Thoracic aorta (tissue), 2 donors: ENCODE measurements around the gene SETBP1. TPM values are rescaled to one million over a fixed set of nuclear protein-coding genes. Genes with fewer than 3 reads are reported as not detected.

Experiments
- ATAC-seq: fragments of 150-250 bp; one replicate; pipeline ENCODE4 v1.8.0; 2017; ENCODE audit warnings: low read depth; ENCODE audit not compliant: insufficient number of reproducible peaks, low FRiP score
- DNase-seq: peaks from one replicate; pipeline ENCODE4 v3.0.0-alpha.2; 2020; ENCODE audit warnings: low spot score
- H3K27ac ChIP-seq, 2 donors: fragments of 200-600 bp; sonication (generic); 1 replicate in 1 of 2; 2 replicates in 1 of 2; pipeline ENCODE4 v1.5.1; 2016; ENCODE audit warnings: mild to moderate bottlenecking in 2 of 2, moderate library complexity in 2 of 2
- H3K27me3 ChIP-seq: fragments of 200-600 bp; sonication (generic); replicated peaks from 2 replicates; pipeline ENCODE4 v1.6.0; 2016; ENCODE audit warnings: mild to moderate bottlenecking; ENCODE audit not compliant: insufficient read depth
- H3K36me3 ChIP-seq: fragments of 200-600 bp; sonication (generic); one replicate; pipeline ENCODE4 v1.5.1; 2016
- H3K4me1 ChIP-seq, 2 donors: fragments of 200-600 bp; sonication (generic); 1 replicate in 1 of 2; 2 replicates in 1 of 2; pipeline versions ENCODE4 v1.5.1 to v1.6.0; 2016; ENCODE audit warnings: low read depth in 2 of 2, mild to moderate bottlenecking in 1 of 2; ENCODE audit not compliant: control insufficient read depth in 1 of 2
- H3K4me3 ChIP-seq: fragments of 200-600 bp; sonication (generic); 2 replicates; pipeline ENCODE4 v1.5.1; 2016; ENCODE audit warnings: mild to moderate bottlenecking
- H3K9me3 ChIP-seq: fragments of 200-600 bp; sonication (generic); 2 replicates; pipeline ENCODE4 v1.5.1; 2016
- total RNA-seq, 2 donors: library from RNA; depleted of rRNA; stranded (reverse); fragments of >200 nt; gene quantifications; one replicate each; pipeline versions ENCODE4 v1.1.0 to v1.2.3, GENCODE V29; 2016
- TF ChIP-seq, protein P1 (sequence below): fragments of 200-600 bp; sonication (generic); IDR thresholded peaks from one replicate; pipeline ENCODE4 v1.5.1; 2019; ENCODE audit warnings: antibody characterized with exemption

SETBP1 gene
- total RNA-seq, 2 donors from 2014 or later = 39.3 to 50.2 TPM

DNA sequence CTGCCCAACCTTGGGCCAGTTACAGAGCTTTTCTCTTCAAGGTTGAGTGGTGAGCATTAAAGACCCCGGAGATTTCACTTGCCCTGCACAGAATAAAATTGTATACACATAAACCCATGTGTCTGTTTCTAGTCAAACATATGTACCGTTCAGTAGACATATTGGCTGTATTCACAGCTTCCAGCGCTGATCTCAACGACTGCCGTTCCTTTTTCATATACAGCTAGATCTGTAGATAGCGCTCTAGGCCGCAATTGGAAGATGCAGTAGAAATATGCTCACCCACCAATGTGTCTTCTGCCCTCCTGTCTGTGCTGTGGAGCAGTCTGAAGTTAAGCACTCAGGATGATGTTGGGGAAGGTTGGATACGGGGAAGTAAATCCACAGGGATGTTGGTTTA, 317.7 kb downstream of the SETBP1 start:
- Histone ChIP-seq H3K36me3 (no peaks in the 10 kb centered on the region), H3K27me3 (no peaks in the 10 kb centered on the region), H3K27ac (no peak overlapping the region), H3K9me3 (no peaks in the 10 kb centered on the region), H3K4me1 (peaks cover 0 to 3% of the 10 kb centered on the region in 2 donors), H3K4me3 (no peak overlapping the region)
- TF ChIP-seq, protein P1, sequence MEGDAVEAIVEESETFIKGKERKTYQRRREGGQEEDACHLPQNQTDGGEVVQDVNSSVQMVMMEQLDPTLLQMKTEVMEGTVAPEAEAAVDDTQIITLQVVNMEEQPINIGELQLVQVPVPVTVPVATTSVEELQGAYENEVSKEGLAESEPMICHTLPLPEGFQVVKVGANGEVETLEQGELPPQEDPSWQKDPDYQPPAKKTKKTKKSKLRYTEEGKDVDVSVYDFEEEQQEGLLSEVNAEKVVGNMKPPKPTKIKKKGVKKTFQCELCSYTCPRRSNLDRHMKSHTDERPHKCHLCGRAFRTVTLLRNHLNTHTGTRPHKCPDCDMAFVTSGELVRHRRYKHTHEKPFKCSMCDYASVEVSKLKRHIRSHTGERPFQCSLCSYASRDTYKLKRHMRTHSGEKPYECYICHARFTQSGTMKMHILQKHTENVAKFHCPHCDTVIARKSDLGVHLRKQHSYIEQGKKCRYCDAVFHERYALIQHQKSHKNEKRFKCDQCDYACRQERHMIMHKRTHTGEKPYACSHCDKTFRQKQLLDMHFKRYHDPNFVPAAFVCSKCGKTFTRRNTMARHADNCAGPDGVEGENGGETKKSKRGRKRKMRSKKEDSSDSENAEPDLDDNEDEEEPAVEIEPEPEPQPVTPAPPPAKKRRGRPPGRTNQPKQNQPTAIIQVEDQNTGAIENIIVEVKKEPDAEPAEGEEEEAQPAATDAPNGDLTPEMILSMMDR = no peak
- ATAC-seq (no peak), DNase-seq (no peak)

DNA sequence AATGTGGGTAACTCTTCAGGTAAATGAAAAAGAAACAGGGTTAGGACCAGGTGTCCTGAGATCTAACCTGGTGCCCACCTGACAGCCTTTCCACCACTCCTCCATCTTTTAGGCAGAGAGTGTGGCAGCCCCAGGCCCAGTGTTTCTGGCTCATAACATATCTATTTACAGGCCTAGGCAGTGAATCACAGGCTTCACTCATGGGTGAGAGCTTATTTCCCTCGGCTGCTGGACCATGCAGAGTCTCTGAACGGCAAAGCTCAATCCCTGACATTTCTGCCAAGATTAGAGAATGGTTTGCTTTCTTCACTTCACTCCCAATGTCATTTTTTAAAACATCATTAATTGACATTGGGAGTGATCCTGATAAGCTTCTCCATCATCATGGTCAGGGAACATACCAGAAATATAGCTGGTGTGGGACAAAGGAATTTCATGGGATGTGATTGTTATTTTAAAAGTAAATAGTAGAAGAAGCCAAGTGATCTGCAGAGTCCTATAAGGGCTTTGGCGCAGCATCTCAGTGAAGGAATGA, 323.9 kb downstream of the SETBP1 start:
- TF ChIP-seq, protein P1 = no peak
- no peaks in the 10 kb centered on the region for H3K27me3 ChIP-seq
- no peaks in the 10 kb centered on the region for H3K9me3 ChIP-seq
- H3K4me3 ChIP-seq = no peak overlapping the region
- no peaks in the 10 kb centered on the region for H3K36me3 ChIP-seq
- peaks cover 0 to 3% of the 10 kb centered on the region in 2 donors for H3K4me1 ChIP-seq
- ATAC-seq (no peak), DNase-seq (no peak)
- no peak overlapping the region for H3K27ac ChIP-seq

DNA sequence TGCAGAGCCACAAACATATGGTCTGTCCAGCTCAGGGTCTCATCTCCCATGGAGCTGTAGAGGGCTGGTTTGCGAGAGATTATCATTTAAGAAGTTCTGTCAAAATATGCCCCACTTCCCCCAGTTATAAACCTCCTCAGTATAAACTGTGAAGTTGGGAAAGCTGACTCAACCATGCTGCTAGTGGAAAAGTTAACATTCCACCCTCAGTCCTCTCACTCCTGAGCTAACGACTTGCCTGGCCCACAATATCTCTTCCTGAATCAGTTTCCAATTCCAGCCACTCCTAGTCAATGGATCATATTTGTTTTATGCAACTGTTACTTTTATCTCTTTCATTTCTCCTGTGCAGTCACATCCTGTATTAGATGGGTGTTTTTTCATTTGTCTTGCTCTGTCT, 326.2 kb downstream of the SETBP1 start:
- TF ChIP-seq, protein P1 = no peak
- no peak for ATAC-seq
- no peaks in the 10 kb centered on the region for H3K36me3 ChIP-seq
- H3K9me3 ChIP-seq = no peaks in the 10 kb centered on the region
- H3K27ac ChIP-seq = no peak overlapping the region
- no peak for DNase-seq
- H3K4me1 ChIP-seq = peaks cover 0 to 3% of the 10 kb centered on the region in 2 donors
- H3K4me3 ChIP-seq = no peak overlapping the region
- no peaks in the 10 kb centered on the region for H3K27me3 ChIP-seq

DNA sequence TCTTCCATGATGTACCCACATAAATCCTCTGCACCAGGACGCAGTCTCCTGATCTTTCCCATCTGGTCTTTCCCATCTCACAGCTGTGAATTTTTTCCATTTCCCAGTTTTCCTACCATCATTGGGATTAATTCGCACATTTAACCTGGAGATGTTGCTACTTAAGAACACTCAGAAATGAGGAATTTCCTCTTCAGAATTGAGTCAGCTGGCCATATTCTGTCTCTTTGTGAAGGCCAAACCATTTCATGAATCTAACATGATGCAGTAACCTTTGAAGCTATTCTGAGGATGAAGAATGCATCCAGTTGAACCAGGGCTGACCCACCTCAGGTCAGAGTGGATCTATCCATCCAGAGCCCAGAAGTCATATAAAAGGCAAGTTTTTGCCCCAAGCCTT, 326.8 kb downstream of the SETBP1 start:
- ATAC-seq (no peak), DNase-seq (no peak)
- Histone ChIP-seq H3K9me3 (no peaks in the 10 kb centered on the region), H3K36me3 (no peaks in the 10 kb centered on the region), H3K4me1 (peaks cover under 1% of the 10 kb centered on the region in 2 donors), H3K4me3 (no peak overlapping the region), H3K27me3 (no peaks in the 10 kb centered on the region), H3K27ac (no peak overlapping the region)
- TF ChIP-seq, protein P1 = no peak

DNA sequence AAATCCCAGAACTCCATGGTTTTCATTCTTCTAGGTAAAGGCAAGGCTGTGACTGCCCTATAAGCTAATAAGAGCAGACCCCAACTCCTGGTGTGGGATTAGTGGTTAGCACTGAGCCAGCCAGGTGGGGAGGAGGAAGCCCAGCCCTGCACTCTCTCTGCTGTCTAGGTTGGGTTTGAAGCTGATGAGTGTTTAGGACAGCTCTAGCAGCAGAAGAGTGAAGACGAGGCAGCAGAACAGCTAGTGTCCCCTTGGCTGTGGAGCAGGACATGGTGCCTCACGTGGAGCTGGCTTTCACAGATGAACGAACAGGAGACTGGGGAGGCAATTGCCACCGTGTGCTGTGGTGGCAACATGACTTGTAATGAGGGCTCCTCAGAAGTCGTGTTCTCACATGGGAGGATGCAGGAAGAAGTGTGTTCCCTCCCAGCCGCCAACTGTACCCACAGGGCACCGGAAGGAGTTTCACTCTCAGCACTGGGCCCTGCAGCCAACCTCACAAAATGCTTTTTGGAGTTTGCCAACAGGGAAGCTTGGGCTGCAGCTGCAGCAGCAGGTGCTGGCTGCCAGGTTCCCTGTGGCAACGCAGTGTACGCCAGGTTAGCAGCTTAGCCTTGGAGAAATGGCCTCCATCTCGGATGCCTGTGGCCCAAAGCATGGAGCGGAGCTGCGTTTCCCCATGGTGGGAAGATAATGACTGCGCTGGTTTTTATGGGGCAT, 328.2 kb downstream of the SETBP1 start:
- Histone ChIP-seq H3K36me3 (no peaks in the 10 kb centered on the region), H3K9me3 (no peaks in the 10 kb centered on the region), H3K27me3 (no peaks in the 10 kb centered on the region), H3K4me1 (peaks cover 8 to 14% of the 10 kb centered on the region in 2 donors), H3K27ac (no peak overlapping the region), H3K4me3 (no peak overlapping the region)
- DNase-seq (no peak), ATAC-seq (no peak)
- TF ChIP-seq, protein P1 = no peak
